Epithelial cell of esophagus (primary cell): Measurements from ENCODE around the gene TMEM54.

ENCODE experiments used
- DNase-seq: peaks from one replicate; pipeline ENCODE4 v3.0.0; 2010; ENCODE audit warnings: low read depth
- H3K4me3 ChIP-seq: 2 replicates; pipeline ENCODE4 v1.5.1; 2011; ENCODE audit warnings: mild to moderate bottlenecking, low read length, control low read depth
- CTCF ChIP-seq: IDR thresholded peaks from 2 replicates; pipeline ENCODE4 v1.5.1; 2011; ENCODE audit warnings: low read depth, mild to moderate bottlenecking, low read length, control low read depth, inconsistent platforms; ENCODE audit not compliant: insufficient read depth; ENCODE audit errors: missing control alignments

The TMEM54 gene, protein sequence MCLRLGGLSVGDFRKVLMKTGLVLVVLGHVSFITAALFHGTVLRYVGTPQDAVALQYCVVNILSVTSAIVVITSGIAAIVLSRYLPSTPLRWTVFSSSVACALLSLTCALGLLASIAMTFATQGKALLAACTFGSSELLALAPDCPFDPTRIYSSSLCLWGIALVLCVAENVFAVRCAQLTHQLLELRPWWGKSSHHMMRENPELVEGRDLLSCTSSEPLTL

DNA sequence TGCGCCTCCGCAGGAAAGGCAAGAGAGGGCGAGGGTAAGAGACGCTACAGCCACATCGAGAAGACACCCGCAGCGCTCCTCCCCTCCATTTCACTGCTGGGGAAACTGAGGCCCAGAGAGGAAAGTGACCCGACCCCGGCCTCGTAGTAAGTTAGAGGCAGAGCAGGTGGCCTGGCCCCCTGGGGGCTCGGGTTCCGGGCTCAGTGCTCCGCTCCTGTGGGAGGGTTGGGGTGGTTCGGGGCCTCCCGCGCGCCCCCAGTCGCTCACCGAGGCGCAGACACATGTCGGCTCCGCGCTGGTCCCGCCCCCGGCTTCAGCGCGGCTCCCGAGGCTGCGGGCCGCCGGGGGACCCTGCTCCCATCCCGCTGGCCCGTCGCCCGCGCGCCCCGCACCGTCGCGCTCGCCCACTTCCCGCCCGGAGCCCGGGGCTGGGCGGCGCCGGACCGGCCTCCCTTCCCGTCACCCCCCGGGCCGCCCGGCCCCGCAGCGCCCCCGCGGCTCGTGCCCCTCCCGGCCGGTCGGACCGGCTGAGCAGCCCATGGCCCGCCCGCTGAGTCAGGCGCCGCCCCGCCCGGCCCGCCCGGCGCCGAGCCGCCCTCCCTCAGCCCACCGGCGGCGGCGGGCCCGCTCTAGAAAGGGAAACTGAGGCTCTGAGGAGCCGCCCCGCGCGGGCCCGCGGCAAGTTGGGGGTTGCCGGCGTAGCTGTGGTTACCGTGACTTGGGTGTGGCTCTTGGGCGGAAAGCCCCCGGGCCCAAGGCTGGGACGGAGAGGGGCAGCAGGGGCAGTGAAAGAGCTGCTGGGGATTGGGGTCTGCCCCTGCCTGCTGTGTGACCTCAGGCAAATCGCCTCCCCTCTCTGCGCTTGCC, at the start of gene TMEM54:
Gene TMEM54, minus strand, starts transcription at position 434 of the 867 bp plus-strand sequence. Its CDS starts 151 bp downstream, at position 283.
- peak within 1 kb of the TSS; percentile 82 for H3K4me3 ChIP-seq
- TF ChIP-seq CTCF = no peak
- DNase-seq = peak; percentile 79

DNA sequence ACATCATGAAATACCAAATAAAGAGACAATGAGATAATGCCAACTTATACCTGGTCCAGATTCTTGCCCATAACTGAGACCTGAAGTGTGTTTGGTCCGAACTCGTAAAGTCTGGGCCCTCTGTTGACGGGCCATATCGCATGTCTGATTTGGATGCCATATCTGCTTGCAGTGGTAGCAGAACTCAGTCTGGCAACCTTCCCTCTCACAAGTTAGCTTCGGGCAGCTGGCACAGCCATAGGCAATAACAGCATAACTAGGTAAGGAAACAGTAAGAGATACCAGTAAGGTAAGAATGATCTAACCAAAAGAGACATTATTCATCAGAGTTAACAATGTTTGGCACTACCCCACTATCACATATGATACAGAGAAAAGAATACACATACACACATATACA, 48.3 kb upstream of the TMEM54 start:
- no peak for DNase-seq
- TF ChIP-seq CTCF = no peak
- H3K4me3 ChIP-seq = no peak overlapping the region

GRCh38 chr1:32948905-32949304, 47.7 kb upstream of the TMEM54 start:
- no peak for TF ChIP-seq CTCF
- no peak overlapping the region for H3K4me3 ChIP-seq
- DNase-seq = no peak

DNA sequence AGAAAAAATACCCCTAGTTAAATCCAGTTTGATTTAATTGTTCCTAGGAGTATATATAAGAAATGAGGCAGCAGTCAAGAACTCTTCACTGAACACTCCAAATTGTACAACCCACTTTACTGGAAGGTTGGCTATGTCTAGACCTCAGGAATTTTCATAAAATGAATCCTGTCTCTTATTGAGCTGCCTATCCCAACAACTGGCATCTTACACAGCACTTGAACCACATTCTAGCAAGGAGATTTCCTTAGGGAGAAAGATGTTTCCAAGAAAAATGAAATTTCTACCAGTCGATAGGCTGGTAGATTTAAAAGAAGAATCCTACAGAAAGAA, 47.2 kb upstream of the TMEM54 start:
- no peak for DNase-seq

DNA sequence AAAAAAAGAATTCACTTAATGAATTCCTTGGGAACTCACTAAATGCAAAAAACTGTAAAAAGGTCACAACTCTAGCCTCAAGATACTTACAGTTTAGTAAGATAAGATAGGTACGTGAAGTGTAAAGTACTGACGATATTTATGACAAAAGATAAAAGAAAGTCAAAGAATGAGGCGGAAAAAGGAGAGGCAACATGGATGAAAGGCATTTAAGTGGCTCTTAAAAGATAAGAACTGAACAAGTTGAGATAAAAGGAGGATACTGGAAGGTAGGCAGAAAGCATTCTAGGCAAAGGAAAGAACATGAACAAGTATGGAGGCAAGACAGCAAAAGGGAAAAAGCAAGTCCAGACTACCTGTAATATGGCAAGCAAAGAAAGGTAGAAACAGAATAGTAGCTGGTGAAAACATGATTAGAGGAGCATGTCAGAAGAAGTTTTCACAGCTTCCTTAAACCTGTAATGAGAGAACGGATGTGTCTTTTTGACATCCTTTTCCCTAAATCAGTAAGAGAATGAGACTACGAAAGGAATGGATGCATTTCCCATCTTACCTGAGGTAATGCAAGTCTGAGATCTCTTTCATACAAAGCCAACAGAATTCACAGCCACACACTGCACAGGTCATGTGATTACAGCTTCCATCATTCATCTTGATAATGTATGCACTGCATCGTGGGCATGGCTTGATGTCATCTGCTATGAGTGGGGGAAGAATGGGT, 46.6 kb upstream of the TMEM54 start:
- no peak for TF ChIP-seq CTCF
- DNase-seq = no peak

More for the DNA sequence above, 47.2 kb upstream of the TMEM54 start:
- H3K4me3 ChIP-seq = no peak overlapping the region
- TF ChIP-seq CTCF = no peak

GRCh38 chr1:32946413-32946812, 45.2 kb upstream of the TMEM54 start:
- no peak overlapping the region for H3K4me3 ChIP-seq
- no peak for TF ChIP-seq CTCF
- no peak for DNase-seq

More for the DNA sequence above, 46.6 kb upstream of the TMEM54 start:
- H3K4me3 ChIP-seq = no peak overlapping the region
